Stimulated activated CD8-positive, alpha-beta memory T cell treated with anti-CD3 and anti-CD28 coated beads, Interleukin-12 subunit alpha, Interleukin-12 subunit beta, amount 100 ng/mL, for 24 hours (primary cell): ENCODE measurements around the gene RIMBP3C.
"Not testable (repeated sequence)": the region's sequence is repeated elsewhere in the genome, so short reads cannot be mapped to it uniquely, and the experiment has no call there.

Experiments
- DNase-seq: peaks from one replicate; pipeline ENCODE4 v3.0.0-alpha.2; 2020; ENCODE audit errors: extremely low read depth

RIMBP3C gene

GRCh38 chr22:21551361-21551760 is at the start of gene RIMBP3C:
RIMBP3C (minus strand) TSS chr22:21551461; CDS start chr22:21550976, 485 bp downstream.
- DNase-seq = not testable (repeated sequence)

- no peak for DNase-seq
Measured at GRCh38 chr22:21599053-21599893, 48.0 kb upstream of the RIMBP3C start.

GRCh38 chr22:21598302-21598701 is 47.0 kb upstream of the RIMBP3C start:
- DNase-seq = no peak

GRCh38 chr22:21596356-21597135 is 45.3 kb upstream of the RIMBP3C start:
- DNase-seq = not testable (repeated sequence)

GRCh38 chr22:21594865-21595452 is 43.7 kb upstream of the RIMBP3C start:
- DNase-seq = no peak

GRCh38 chr22:21593406-21594232 is 42.4 kb upstream of the RIMBP3C start:
- DNase-seq = no peak

GRCh38 chr22:21592422-21592821 is 41.2 kb upstream of the RIMBP3C start:
- no peak for DNase-seq

- no peak for DNase-seq
Measured at GRCh38 chr22:21591695-21592094, 40.4 kb upstream of the RIMBP3C start.

GRCh38 chr22:21590809-21591641 is 39.8 kb upstream of the RIMBP3C start:
- no peak for DNase-seq

GRCh38 chr22:21589396-21589795 is 38.1 kb upstream of the RIMBP3C start:
- DNase-seq = no peak

- DNase-seq = no peak
Measured at GRCh38 chr22:21587803-21588611, 36.7 kb upstream of the RIMBP3C start.

GRCh38 chr22:21585389-21585788 is 34.1 kb upstream of the RIMBP3C start:
- no peak for DNase-seq

GRCh38 chr22:21582801-21583740 is 31.8 kb upstream of the RIMBP3C start:
- no peak for DNase-seq

GRCh38 chr22:21581009-21581713 is 29.9 kb upstream of the RIMBP3C start:
- DNase-seq = not testable (repeated sequence)

- DNase-seq = not testable (repeated sequence)
Measured at GRCh38 chr22:21580623-21581007, 29.4 kb upstream of the RIMBP3C start.

- no peak for DNase-seq
Measured at GRCh38 chr22:21579474-21579851, 28.2 kb upstream of the RIMBP3C start.

GRCh38 chr22:21573750-21574494 is 22.7 kb upstream of the RIMBP3C start:
- DNase-seq = no peak
